ENCODE results near the gene BCAT1.
A peak's percentile ranks its signal among the peaks of the same experiment; 100 is the strongest.
"Not testable (repeated sequence)": the region's sequence is repeated elsewhere in the genome, so short reads cannot be mapped to it uniquely, and the experiment has no call there.

BCAT1 gene

DNA sequence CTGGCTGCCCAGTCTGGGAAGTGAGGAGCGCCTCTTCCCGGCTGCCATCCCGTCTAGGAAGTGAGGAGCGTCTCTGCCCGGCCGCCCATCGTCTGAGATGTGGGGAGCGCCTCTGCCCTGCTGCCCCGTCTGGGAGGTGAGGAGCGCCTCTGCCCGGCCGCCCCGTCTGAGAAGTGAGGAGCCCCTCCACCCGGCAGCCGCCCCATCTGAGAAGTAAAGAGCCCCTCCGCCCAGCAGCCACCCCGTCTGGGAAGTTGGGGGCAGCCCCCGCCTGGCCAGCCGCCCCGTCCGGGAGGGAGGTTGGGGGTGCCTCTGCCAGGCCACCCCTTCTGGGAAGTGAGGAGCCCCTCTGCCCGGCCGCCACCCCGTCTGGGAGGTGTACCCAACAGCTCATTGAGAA is 22.8 kb downstream of the BCAT1 start:
- DNase-seq, result not testable (repeated sequence)

DNA sequence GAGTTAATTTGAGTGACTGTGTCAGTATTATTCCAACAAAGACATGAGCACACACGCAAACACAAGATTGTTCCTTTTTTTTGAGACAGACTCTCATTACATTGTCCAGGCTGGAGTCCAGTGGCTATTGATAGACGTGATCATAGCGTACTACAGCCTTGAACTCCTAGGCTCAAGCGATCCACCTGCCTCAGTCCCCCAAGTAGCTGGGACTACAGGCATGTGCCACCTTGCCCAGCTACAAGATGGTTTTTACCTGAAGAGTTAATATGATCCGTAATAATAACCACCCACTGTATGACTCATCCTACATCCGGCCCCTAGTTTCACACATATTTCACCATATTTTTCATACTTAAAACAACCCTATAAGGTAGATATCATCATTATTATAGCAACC is 26.8 kb downstream of the BCAT1 start:
- no peak for DNase-seq

DNA sequence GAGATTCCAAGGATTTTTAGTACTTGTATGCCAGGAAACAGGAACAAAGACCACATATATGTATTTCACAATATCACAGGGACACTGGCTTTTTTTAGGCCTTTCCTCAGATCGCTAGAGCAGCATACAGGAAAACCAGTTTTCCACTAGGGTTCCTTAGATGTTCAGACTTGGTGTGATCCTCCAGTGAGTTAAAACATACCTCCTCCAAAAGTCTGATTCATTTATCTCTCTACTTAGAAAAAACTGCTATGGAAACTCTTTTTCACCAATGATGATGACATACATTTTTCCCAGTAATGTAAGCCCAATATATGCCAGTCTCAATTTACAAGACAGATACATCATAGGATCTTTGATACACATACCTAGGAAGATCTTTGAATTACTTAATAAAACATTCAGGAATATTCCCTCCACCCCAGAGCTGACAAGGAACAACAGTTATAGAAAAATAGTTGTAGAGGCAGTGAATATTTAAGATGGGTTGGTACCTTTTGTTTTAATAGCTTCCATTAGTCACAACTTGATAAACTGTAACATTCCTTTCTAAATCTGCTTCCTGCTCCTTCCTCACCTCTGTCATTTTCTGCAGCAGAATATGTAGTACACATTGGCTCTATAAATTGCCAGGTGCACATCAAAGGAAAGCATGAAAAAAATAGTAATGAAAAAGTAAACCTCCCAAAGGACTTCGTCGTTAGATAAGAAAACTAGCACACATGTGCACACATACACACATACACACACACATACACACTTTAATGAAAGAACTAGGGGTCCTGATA is 27.5 kb downstream of the BCAT1 start:
- DNase-seq, result no peak

- DNase-seq, result no peak
Measured at GRCh38 chr12:24920141-24920540, 28.8 kb downstream of the BCAT1 start.

GRCh38 chr12:24919346-24920001 is 29.4 kb downstream of the BCAT1 start:
- no peak for DNase-seq

DNA sequence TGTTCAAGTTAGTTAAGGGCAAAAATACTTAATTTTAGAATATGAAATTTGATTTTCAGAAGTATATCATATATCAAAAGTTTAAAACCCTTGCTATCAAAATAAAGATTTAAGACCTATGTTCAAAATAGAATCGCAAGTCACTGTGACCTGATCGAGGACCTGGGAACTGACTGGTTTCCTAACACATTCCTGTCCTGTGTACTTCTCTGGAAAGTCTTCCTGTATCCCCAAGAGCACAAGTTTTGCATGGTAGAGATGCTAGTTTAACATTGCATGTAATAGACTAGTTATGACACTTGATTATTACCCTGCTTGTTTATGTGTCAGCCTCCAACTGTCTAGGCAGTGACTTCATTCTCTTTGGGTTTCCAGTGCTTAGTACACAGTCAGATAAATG is 30.3 kb downstream of the BCAT1 start:
- no peak for DNase-seq

- no peak for DNase-seq
Measured at GRCh38 chr12:24915501-24915900, 33.4 kb downstream of the BCAT1 start.

GRCh38 chr12:24913953-24914352 is 34.9 kb downstream of the BCAT1 start:
- DNase-seq, result no peak

DNA sequence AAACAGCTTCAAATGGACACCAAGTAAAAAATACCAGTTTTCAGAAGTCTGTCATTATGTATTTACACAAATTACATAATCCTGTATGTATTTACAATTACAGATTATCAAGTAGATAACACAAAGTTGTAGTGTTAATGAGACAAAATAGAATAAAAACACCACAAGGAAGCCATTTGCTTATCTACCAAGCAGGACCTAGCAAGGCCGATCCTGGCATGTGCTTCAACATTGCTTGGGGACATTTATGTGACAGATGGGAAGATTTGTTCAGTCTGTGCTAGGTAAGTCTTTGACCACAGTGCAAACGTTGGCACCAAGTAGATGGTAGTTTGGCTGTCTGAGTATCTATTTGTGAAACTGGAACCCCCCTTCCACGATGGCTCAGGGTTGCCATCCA is 35.8 kb downstream of the BCAT1 start:
- no peak for DNase-seq

GRCh38 chr12:24911271-24911791 is 37.6 kb downstream of the BCAT1 start:
- no peak for DNase-seq

- DNase-seq, result not testable (repeated sequence)
Measured at GRCh38 chr12:24910192-24910591, 38.7 kb downstream of the BCAT1 start.

- DNase-seq, result no peak
Measured at GRCh38 chr12:24909667-24910066, 39.2 kb downstream of the BCAT1 start.

DNA sequence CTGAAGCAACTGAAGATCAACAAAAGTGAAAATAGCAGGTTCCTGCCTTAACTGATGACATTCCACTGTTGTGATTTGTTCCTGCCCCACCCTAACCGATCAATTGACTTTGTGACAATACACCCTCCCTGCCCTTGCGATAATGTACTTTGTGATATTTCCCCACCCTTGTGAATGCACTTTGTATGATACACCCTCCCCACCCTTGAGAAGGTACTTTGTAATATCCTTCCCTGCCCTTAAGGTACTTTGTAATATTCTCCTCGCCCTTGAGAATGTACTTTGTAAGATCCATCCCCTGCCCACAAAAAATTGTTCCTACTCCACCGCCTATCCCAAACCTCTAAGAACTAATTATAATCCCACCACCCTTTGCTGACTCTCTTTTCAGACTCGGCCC is 41.4 kb downstream of the BCAT1 start:
- DNase-seq, result no peak

DNA sequence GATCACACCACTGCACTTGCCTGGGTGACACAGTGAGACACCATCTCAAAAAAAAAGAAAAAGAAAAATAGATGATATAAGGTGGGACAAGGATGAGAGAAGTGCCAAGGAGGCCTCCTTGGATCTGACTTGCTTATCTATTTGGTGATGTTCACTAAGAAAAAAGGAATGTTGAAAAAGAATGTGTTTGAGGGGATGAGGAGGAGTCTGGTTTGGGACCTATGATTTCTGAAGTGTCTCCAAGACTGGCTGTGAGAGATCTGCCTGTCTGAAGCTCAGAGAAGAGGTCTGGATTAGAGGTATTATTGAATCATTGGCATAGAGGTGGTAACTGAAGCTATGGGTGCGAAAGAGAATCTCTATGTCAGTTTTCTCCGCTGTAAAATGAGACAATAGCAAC is 42.8 kb downstream of the BCAT1 start:
- no peak for DNase-seq

DNA sequence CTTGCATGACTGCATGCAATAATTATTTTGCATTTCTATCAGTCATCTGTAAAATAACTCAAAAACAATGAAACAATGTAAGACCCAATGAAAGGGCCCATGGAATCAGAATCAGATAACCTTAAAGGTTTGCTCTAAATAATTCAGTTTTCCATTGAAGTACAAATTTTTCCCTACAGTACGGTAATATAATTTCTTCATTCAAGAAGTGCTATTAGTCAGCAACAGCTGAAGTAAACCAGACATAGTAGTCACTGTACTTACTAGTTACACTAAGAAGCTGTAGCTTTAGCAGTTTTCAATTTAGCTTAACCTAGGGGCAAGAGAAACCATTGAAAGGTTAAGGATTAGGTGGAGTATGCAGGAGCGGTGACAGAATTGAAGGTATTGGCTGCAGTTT is 43.5 kb downstream of the BCAT1 start:
- DNase-seq, result no peak

- no peak for DNase-seq
Measured at GRCh38 chr12:24904871-24905270, 44.0 kb downstream of the BCAT1 start.

DNA sequence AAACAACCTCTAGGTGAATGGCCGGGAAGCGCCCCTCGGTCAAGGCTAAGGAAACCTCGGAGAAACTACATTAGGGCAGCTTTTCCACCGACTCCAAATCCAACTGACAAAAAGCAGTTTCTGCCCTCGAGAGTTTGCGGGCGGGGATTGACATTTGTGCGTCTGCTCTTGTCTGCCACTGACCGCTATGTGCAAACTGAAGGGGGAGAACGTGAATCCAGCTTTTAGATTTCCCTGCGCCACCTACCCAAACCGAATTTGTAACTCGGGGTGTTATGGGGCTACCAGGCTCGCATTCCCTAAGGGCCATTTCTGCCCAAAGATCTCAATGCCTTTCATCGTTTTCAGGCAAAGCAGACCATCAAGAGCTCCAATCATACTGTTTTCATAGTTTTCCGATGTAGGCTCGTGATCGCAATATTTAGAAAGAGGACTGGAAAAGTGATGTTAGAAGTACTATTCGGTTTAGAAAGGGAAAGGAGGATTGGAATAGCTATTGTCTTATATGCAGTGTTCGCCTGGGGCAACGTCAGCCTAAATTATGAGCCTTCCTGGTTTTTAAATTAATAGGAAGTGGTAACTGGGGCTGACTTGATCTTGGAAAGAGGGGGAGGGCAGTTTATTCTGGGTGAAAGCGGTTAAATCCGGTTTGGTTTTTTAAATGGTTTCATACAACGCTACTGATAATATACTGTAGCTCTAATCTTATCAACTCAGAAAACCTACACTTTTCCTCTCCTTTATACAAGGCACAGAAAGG is 45.4 kb downstream of the BCAT1 start:
- DNase-seq, result no peak

DNA sequence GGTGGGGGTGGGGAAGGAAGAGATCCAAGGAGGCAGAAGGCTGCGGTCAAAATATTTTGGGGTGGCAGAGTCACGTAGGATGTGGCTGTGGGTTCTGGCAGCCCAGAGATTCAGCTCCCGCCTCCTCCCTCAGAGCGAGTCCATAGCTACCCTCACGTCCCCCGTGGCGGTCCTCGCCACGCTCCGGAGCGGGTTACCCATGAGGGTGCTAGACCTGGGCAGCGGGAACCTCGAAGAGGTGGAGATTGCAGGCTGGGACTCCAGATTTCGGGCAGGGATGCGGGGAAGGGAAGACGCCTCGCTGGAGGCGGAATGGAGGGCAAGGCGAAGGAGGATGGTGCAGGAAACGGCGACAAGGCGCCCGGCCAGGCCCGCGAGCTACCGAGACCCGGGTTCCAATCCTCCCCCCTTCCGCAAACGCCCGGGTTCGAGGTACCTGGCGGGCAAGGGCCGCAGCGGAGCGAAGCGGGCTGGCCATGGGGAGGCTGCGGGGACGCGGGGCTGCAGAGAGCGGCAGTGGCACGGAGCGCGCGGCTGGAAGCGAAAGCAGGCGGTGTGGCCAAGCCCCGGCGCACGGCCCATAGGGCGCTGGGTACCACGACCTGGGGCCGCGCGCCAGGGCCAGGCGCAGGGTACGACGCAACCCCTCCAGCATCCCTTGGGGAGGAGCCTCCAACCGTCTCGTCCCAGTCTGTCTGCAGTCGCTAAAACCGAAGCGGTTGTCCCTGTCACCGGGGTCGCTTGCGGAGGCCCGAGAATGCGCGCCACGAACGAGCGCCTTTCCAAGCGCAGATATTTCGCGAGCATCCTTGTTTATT is 46.2 kb downstream of the BCAT1 start:
- DNase-seq, result peak; percentile 52

DNA sequence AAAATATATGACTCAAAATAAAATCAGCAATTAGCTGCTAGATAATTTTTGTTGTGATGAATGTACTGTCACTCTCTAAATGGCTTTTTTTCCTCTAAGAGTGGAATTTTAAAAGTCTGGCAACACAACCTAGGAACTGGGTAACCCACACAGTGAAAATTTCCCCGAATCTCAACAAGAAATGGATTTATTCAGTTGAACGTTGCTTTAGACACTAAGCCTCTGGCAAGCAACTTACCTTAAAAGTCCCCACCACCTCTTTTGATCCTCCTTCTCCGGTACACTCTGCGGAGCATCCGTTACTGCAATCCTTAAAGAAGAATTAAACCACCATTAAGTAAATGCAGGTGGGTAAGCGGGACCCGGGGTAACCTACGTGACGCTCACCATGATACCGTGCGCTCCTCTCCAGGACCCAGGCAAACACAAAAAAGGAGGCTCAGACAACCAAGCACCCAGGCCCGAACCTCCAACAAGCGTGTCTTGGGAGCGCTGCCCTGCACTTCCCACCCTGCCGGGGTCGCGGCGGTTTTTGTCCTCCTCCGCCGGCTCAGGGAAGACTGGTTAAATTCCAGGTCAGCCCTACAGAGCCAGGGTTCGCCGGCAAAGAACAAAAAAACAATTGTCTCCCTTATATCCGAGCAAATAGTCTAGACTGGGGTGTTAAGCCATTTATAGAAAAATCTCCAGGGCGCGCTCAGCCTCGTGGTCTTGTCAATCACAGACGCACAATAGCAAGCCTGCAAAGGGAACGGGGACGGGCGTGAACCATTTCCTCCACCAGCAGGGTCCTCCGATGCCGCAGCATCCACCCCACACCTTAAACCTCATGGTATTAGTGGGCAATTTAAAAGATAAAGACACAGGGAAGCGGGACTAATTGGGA is 47.1 kb downstream of the BCAT1 start:
- peak; percentile 49 for DNase-seq

DNA sequence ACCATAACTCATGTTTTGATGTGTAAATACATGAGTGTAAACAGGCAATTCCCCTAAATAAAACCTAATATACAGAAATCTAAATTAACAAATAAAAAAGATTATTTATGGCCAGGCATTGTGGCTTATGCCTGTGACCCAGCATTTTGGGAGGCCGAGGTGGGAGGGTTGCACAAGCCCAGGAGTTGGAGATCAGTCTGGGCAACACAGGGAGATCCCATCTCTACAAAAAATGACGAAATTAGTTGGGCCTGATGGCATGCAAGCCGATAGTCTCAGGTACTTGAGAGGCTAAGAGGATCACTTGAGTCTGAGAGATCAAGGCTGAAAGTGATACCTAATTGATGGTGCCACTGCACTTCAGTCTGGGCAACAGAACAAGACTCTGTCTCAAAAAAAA is 48.7 kb downstream of the BCAT1 start:
- no peak for DNase-seq

DNA sequence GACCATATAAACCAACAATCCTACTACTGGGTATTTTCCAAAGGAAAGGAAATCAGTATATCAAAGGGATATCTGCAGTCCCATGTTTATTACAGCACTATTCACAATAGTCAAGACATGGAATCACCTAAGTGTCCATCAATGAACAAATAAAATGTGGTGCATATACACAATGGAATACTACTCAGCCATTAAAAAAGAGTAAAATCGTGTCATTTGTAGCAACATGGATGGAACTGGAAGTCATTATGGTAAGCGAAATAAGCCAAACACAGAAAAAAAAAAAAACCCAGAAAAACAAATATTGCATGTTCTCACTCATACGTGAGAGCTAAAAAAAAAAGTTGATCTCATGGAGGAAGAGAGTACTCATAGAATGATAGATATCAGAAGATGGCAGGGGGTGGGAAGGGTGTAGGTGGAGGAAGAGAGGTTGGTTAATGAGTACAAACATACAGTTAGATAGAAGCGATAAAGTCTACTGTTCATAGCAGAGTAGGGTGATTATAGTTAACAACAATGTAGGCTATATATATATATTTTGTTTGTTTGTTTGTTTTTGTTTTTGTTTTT is 49.3 kb downstream of the BCAT1 start:
- DNase-seq, result no peak

Data from left hindlimb (tissue), 1 donor.